Upper lobe of right lung (tissue), 1 donor: ENCODE data around the gene LRIT1. TPM values are rescaled to one million over a fixed set of nuclear protein-coding genes. Genes with fewer than 3 reads are reported as not detected.
A peak's percentile ranks its signal among the peaks of the same experiment; 100 is the strongest.

ENCODE experiments used
- ATAC-seq: fragments of 200-7000 bp; cut with Tn5 transposase; one replicate; pipeline ENCODE4 v1.9.1; 2020; ENCODE audit warnings: mild to moderate bottlenecking, moderate library complexity
- DNase-seq: peaks from one replicate; pipeline ENCODE4 v3.0.0-alpha.2; 2020
- H3K27ac ChIP-seq: fragments of 200-600 bp; one replicate; pipeline ENCODE4 v1.8.0; 2022
- H3K27me3 ChIP-seq: fragments of 200-600 bp; one replicate; pipeline ENCODE4 v1.8.0; 2022; ENCODE audit warnings: mild to moderate bottlenecking
- H3K36me3 ChIP-seq: fragments of 200-600 bp; one replicate; pipeline ENCODE4 v1.8.0; 2022
- H3K4me1 ChIP-seq: fragments of 200-600 bp; one replicate; pipeline ENCODE4 v1.8.0; 2022
- H3K4me3 ChIP-seq: fragments of 200-600 bp; one replicate; pipeline ENCODE4 v1.8.0; 2022; ENCODE audit warnings: mild to moderate bottlenecking
- H3K9me3 ChIP-seq: fragments of 200-600 bp; one replicate; pipeline ENCODE4 v1.8.0; 2022
- CTCF ChIP-seq: fragments of 200-600 bp; IDR thresholded peaks from one replicate; pipeline ENCODE4 v1.8.0; 2022; ENCODE audit warnings: antibody characterized with exemption
- intact Hi-C: fragments of 100-400 bp; cut with DNase I; formaldehyde crosslinking; loops from one replicate; pipeline ENCODE4 v1.11.0; 2022
- total RNA-seq: library from RNA; stranded (reverse); fragmentation: NEBNext Ultra II Directional; extraction: Animal tissue kit (Norgen Biotek cat#: 25700); gene quantifications from one replicate; pipeline ENCODE4 v1.2.1, GENCODE V29; 2021
- donor health status: DM: no; HTN: yes; CAD: no; lungs with severe emphysema.

Gene LRIT1
- total RNA-seq, 1 donor from 2014 or later = not detected

DNA sequence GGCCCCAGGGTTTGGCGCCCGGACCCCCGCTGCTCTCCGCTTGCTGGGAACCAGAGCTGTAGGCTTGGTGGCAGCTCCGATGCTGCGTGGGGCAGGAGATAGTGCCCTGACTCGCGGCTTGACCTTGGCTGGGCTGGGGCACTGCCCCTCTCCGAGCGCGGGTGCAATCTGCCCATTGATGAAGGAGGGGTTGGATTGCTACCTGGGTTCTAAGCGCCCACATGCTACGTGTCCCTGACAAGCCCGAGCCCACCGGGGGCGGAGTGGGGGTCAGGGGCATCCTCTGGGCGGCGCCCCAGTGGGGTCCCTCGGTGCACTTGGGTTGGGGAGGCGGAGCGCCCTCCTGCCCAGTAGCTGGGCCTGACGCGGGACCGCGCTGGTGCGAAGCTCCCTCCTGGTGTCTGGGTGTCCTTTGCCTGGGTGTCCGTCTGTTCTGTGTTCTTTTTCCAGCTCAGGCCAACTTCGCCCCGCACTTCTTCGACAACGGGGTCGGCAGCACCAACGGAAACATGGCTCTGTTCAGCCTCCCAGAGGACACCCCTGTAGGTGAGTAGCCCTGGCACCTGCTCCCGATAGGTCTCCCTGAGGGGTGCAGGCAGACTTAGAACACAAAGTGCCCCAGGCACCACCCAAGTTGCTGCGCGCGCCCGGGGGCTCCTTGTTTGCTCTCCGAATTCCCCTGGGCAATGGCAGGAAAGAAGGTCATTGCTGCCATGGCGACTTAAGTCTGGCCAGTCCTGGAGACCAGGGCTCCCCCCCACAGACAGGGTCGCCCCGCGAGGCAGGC is 46.1 kb downstream of the LRIT1 start:
- ATAC-seq (no peak), DNase-seq (peak; percentile 51)
- Histone ChIP-seq H3K27ac (no peak overlapping the region), H3K36me3 (no peaks in the 10 kb centered on the region), H3K9me3 (no peaks in the 10 kb centered on the region), H3K4me3 (no peak overlapping the region), H3K27me3 (peaks cover 44% of the 10 kb centered on the region), H3K4me1 (peaks cover 5% of the 10 kb centered on the region)
- TF ChIP-seq CTCF = no peak
- intact Hi-C loops = no loop called here

DNA sequence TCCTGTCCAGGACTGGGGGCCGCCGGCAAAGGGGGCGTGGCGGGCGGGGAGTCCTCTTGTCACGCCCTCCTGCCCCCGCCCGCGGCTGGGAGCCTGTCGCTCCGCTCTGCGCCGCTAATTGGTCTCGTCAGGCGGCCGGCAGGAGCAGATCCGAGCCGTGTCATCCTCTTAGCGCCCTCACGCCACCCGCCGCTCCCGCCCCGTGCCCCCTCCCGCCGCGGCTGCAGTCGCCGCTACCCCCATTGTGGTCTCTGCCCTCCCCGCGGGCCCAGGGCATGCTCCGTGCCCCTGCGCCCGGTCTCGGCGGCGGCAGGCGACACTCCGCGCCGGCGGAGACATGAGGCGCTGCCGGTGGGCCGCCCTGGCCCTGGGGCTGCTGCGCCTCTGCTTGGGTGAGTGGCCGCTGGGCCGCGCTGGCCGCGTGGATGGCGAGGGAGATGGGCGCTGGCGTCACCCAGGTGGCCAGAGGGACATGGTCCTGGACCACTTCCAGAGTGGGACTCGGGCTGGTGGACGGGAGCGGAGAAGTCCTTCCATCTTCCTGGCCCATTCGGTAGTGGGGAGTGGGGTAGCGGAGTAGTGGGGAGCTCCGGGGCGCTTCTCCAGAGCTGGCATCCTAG is 46.8 kb downstream of the LRIT1 start, which contains the start of gene CDHR1:
CDHR1 (plus strand) TSS at position 114 of the 620 bp plus-strand sequence; CDS start at position 338, 224 bp downstream.
- Histone ChIP-seq H3K27me3 (peaks cover 44% of the 10 kb centered on the region), H3K4me1 (peaks cover 5% of the 10 kb centered on the region), H3K27ac (no peak within 1 kb of the TSS), H3K9me3 (no peaks in the 10 kb centered on the region), H3K36me3 (no peaks in the 10 kb centered on the region), H3K4me3 (peak within 1 kb of the TSS; percentile 45)
- peak; percentile 51 for ATAC-seq
- no peak for TF ChIP-seq CTCF
- intact Hi-C loops = no loop called here
- peak; percentile 70 for DNase-seq

DNA sequence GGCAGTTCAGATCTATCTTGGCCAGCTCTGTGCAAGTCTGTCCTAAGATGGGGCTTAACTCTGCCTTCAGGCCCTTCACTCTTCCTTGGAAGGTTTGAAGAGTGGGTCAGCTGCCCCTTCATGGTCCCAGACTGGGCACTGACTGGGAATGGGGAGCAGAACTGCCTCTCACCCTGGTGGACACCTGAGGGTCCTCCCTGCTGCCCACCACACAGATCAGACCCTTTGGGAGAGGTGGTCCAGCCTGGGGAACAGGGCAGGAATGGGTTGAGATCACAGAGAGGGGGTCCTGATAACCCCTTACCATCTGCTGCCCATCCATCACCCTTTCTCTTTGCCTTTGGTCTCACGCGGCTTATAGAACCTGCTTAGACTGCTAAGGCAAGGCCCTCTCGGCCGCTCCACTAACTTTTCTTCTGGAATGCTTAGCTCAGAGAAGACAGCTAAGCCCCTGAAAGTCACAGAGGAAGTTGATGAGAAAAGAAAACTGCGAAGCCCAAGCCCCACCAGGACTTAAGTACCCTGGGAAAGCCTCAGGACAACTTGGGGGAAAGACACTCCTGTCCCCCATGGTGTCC is 47.4 kb downstream of the LRIT1 start:
- ATAC-seq = no peak
- no peak for TF ChIP-seq CTCF
- Histone ChIP-seq H3K36me3 (no peaks in the 10 kb centered on the region), H3K4me3 (peak overlapping the region; percentile 45), H3K27me3 (peaks cover 44% of the 10 kb centered on the region), H3K4me1 (peaks cover 5% of the 10 kb centered on the region), H3K27ac (no peak overlapping the region), H3K9me3 (no peaks in the 10 kb centered on the region)
- DNase-seq = peak; percentile 52
- intact Hi-C loops = no loop called here

DNA sequence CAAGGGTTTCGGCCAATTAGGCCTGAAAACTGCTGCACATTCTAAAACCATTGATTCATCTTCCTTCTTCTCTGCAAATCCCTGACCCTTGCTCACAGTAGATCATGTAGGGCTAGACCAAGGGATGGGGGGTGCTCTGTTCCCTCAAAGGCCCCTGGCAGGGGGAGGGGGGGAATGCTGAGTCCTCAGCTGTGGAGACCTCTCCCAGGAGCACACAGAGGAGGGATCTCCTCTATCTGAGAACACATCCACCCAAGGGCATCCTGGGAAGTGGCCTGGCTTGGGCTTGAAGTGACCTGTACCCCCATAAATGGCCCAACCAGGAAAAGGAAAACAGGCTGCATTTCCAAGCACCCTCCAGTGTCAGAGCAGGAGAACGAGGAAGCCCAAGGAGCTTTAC is 48.0 kb downstream of the LRIT1 start:
- no peak for TF ChIP-seq CTCF
- no peak for ATAC-seq
- Histone ChIP-seq H3K27ac (no peak overlapping the region), H3K9me3 (no peaks in the 10 kb centered on the region), H3K27me3 (peaks cover 44% of the 10 kb centered on the region), H3K4me1 (peaks cover 5% of the 10 kb centered on the region), H3K4me3 (no peak overlapping the region), H3K36me3 (no peaks in the 10 kb centered on the region)
- DNase-seq = peak; percentile 31
- intact Hi-C loops = no loop called here

- no peak for TF ChIP-seq CTCF
- intact Hi-C loops = no loop called here
- Histone ChIP-seq H3K36me3 (no peaks in the 10 kb centered on the region), H3K4me3 (no peak overlapping the region), H3K4me1 (peaks cover 5% of the 10 kb centered on the region), H3K27ac (no peak overlapping the region), H3K27me3 (peaks cover 33% of the 10 kb centered on the region), H3K9me3 (no peaks in the 10 kb centered on the region)
- ATAC-seq (no peak), DNase-seq (peak; percentile 17)
These were observed 50.2 kb downstream of the LRIT1 start for GRCh38 chr10:84191106-84191505.
